ENCODE measurements around the gene SNX32. TPM values are rescaled to one million over a fixed set of nuclear protein-coding genes. Genes with fewer than 3 reads are reported as not detected.

The SNX32 gene
- total and polyA plus RNA-seq, 2 of the 13 experiments (the other 11 are each of a cell fraction or from before 2014, with no cell fraction given): 0.09 to 0.34 TPM

- TF ChIP-seq ZBTB34 (CRISPR knock-in tag; IDR thresholded peaks at IDR 0.05): no peak
- TF ChIP-seq ZNF678 (CRISPR knock-in tag; IDR thresholded peaks at IDR 0.05): no peak; the same call in 1 of the 2 replicates
- TF ChIP-seq ZNF572 (CRISPR knock-in tag; IDR thresholded peaks at IDR 0.05): no peak; the same call in 1 of the 2 replicates
- TF ChIP-seq ZNF292 (CRISPR knock-in tag; IDR thresholded peaks at IDR 0.05; ENCODE audit: borderline replicate concordance, low read depth): no peak
- TF ChIP-seq KLF9 (CRISPR knock-in tag; IDR thresholded peaks at IDR 0.05; ENCODE audit: low read depth): peak; percentile 31; the same call in 1 of the 2 replicates
- TF ChIP-seq ZC3H13 (CRISPR knock-in tag; IDR thresholded peaks at IDR 0.05): peak; percentile 76; the same call in 1 of the 2 replicates
- 0 out of 2 replicates have a peak, but pooled peaks have one; percentile 63 for TF ChIP-seq HOXA7 (CRISPR knock-in tag; IDR thresholded peaks at IDR 0.05)
- peak; percentile 31 for TF ChIP-seq ZNF503 (CRISPR knock-in tag; IDR thresholded peaks at IDR 0.05)
- TF ChIP-seq ZNF567 (CRISPR knock-in tag; IDR thresholded peaks at IDR 0.05; ENCODE audit: borderline replicate concordance): no peak
- TF ChIP-seq HNRNPUL1 (IDR thresholded peaks at IDR 0.05; ENCODE audit: low read depth, low read length): no peak
- TF ChIP-seq HOXD1 (CRISPR knock-in tag; IDR thresholded peaks at IDR 0.05): no peak
- no peak for TF ChIP-seq NFE2L2 (IDR thresholded peaks at IDR 0.05; ENCODE audit: low read length)
- TF ChIP-seq ZNF841 (CRISPR knock-in tag; IDR thresholded peaks at IDR 0.05; ENCODE audit: borderline replicate concordance): no peak
- no peak for TF ChIP-seq ZNF598 (CRISPR knock-in tag; IDR thresholded peaks at IDR 0.05; ENCODE audit: borderline replicate concordance)
- TF ChIP-seq PAX8 (CRISPR knock-in tag; IDR thresholded peaks at IDR 0.05; ENCODE audit: borderline replicate concordance): no peak
- TF ChIP-seq ZNF639 (CRISPR knock-in tag; conservative IDR thresholded peaks at IDR 0.05): peak; percentile 80
- TF ChIP-seq KAT2B (IDR thresholded peaks at IDR 0.05; ENCODE audit: borderline replicate concordance, low read depth, low read length): no peak
- TF ChIP-seq ESRRA (CRISPR knock-in tag; IDR thresholded peaks at IDR 0.05; ENCODE audit: low read depth): peak; percentile 53; the same call in 1 of the 2 replicates
- TF ChIP-seq MIXL1 (CRISPR knock-in tag; IDR thresholded peaks at IDR 0.05): peak; percentile 46; the same call in 1 of the 2 replicates
- no peak for TF ChIP-seq ZNF441 (CRISPR knock-in tag; IDR thresholded peaks at IDR 0.05; ENCODE audit: borderline replicate concordance)
- TF ChIP-seq AGO1 (IDR thresholded peaks at IDR 0.05; ENCODE audit: low read depth, low read length, poor library complexity, severe bottlenecking): no peak
- TF ChIP-seq ZNF225 (CRISPR knock-in tag; IDR thresholded peaks at IDR 0.05): no peak
- peak; percentile 78; the same call in 1 of the 2 replicates for TF ChIP-seq MIER2 (CRISPR knock-in tag; IDR thresholded peaks at IDR 0.05)
- peak; percentile 35 for TF ChIP-seq ZNF781 (CRISPR knock-in tag; IDR thresholded peaks at IDR 0.05; ENCODE audit: borderline replicate concordance, not compliant biosample characterization)
- TF ChIP-seq GPN1 (CRISPR knock-in tag; IDR thresholded peaks at IDR 0.05; ENCODE audit: borderline replicate concordance): peak; percentile 70; the same call in 1 of the 2 replicates
- peak; percentile 43; the same call in 1 of the 2 replicates for TF ChIP-seq SSRP1 (CRISPR knock-in tag; IDR thresholded peaks at IDR 0.05)
Observed at GRCh38 chr11:65860278-65861164, 26.8 kb downstream of the SNX32 start, which contains the start of gene MUS81 (continued).
